A549 (cell line): ENCODE measurements around the gene TRAPPC2B. TPM values are rescaled to one million over a fixed set of nuclear protein-coding genes. Genes with fewer than 3 reads are reported as not detected.

Experiments
- ATAC-seq, 2 experiments: fragments of 200-7000 bp in 1 of 2; fragments of >200 bp in 1 of 2; cut with Nextera tagmentation in 1 of 2; cut with Tn5 transposase in 1 of 2; 3 replicates each; pipeline versions ENCODE4 v1.8.0 to v1.9.1; 2018 to 2020; ENCODE audit warnings: mild to moderate bottlenecking in 1 of 2, moderate library complexity in 1 of 2
- CTCF ChIA-PET: fragments of 300-600 bp; sonication (Branson Sonifier 250); formaldehyde crosslinking; extraction: SDS; loops from one replicate; lab custom pipeline; 2021; ENCODE audit warnings: antibody characterized with exemption, inconsistent platforms; lab: Yijun Ruan, JAX
- POLR2A ChIA-PET: fragments of 350-600 bp; formaldehyde crosslinking; extraction: SDS; loops from one replicate; lab custom pipeline; 2021; ENCODE audit warnings: antibody characterized with exemption, inconsistent platforms; lab: Yijun Ruan, JAX
- DNase-seq, 2 experiments: peaks; one replicate each; pipeline versions ENCODE4 v3.0.0 to v3.0.0-alpha.2; 2011 to 2016; ENCODE audit warnings: low read depth in 1 of 2, low spot score in 1 of 2
- FAIRE-seq: peaks from 2 replicates; lab custom pipeline; 2011; peaks lifted over from hg19 to GRCh38; lab: Jason Lieb, UNC
- H3K27ac ChIP-seq, 2 experiments: fragments of >200 bp; sonication (Bioruptor Twin); formaldehyde crosslinking; 3 replicates each; pipeline ENCODE4 v1.5.1; 2016 to 2017
- H3K4me1 ChIP-seq: fragments of >200 bp; sonication (Bioruptor Twin); formaldehyde crosslinking; 3 replicates; pipeline ENCODE4 v1.6.1; 2016
- H3K4me2 ChIP-seq: fragments of >200 bp; sonication (Bioruptor Twin); formaldehyde crosslinking; 3 replicates; pipeline ENCODE4 v1.6.1; 2016
- H3K4me3 ChIP-seq: fragments of >200 bp; sonication (Bioruptor Twin); formaldehyde crosslinking; 3 replicates; pipeline ENCODE4 v1.5.1; 2016
- H3K9me3 ChIP-seq: fragments of >200 bp; sonication (Bioruptor Twin); formaldehyde crosslinking; 3 replicates; pipeline ENCODE4 v1.6.1; 2016
- BHLHE40 ChIP-seq: IDR thresholded peaks from 2 replicates; pipeline ENCODE4 v1.6.1; 2012; ENCODE audit warnings: low read depth, low read length, inconsistent platforms
- CBX2 ChIP-seq: fragments of 200-600 bp; sonication (generic); IDR thresholded peaks from 2 replicates; pipeline ENCODE4 v1.6.1; 2016; ENCODE audit warnings: low read depth, mild to moderate bottlenecking, borderline replicate concordance
- CBX8 ChIP-seq: fragments of 200-600 bp; sonication (generic); IDR thresholded peaks from 2 replicates; pipeline ENCODE4 v1.6.1; 2016
- CHD4 ChIP-seq: fragments of 200-600 bp; sonication (generic); IDR thresholded peaks from 2 replicates; pipeline ENCODE4 v1.6.1; 2016; ENCODE audit warnings: antibody characterized with exemption, mild to moderate bottlenecking, borderline replicate concordance
- EHMT2 ChIP-seq: fragments of 200-600 bp; sonication (generic); IDR thresholded peaks from 2 replicates; pipeline ENCODE4 v1.6.1; 2016; ENCODE audit warnings: antibody characterized with exemption, low read depth, mild to moderate bottlenecking, moderate library complexity
- EP300 ChIP-seq, 2 experiments: fragments of >200 bp; sonication (Bioruptor Twin); formaldehyde crosslinking; IDR thresholded peaks; 2 replicates in 1 of 2; 3 replicates in 1 of 2; pipeline ENCODE4 v1.6.1; 2016 to 2017
- FOSB ChIP-seq: fragments of 250-450 bp; sonication (Bioruptor Pico); IDR thresholded peaks from 2 replicates; pipeline ENCODE4 v1.5.0; 2020; ENCODE audit warnings: mild to moderate bottlenecking, moderate library complexity
- FOSL2 ChIP-seq, 2 experiments: fragments of 450-650 bp in 1 of 2; fragments of >200 bp in 1 of 2; sonication (Bioruptor Twin) in 1 of 2; formaldehyde crosslinking; IDR thresholded peaks; 2 replicates each; pipeline versions ENCODE4 v1.5.0 to v1.6.1; 2016 to 2020; ENCODE audit warnings: mild to moderate bottlenecking in 1 of 2, moderate library complexity in 1 of 2
- FOXS1 ChIP-seq: fragments of 250-450 bp; sonication (Bioruptor Pico); IDR thresholded peaks from 2 replicates; pipeline ENCODE4 v1.5.0; 2020; ENCODE audit warnings: mild to moderate bottlenecking, moderate library complexity
- HDAC2 ChIP-seq: fragments of 200-600 bp; sonication (generic); IDR thresholded peaks from 2 replicates; pipeline ENCODE4 v1.6.1; 2016
- HEYL ChIP-seq: fragments of 250-450 bp; sonication (Bioruptor Pico); IDR thresholded peaks from 2 replicates; pipeline ENCODE4 v1.8.0; 2021; ENCODE audit warnings: mild to moderate bottlenecking, moderate library complexity
- JUN ChIP-seq, 2 experiments: fragments of >200 bp; sonication (Bioruptor Twin); formaldehyde crosslinking; IDR thresholded peaks; 2 replicates in 1 of 2; 3 replicates in 1 of 2; pipeline ENCODE4 v1.6.1; 2016 to 2017
- JUNB ChIP-seq: fragments of >200 bp; sonication (Bioruptor Twin); formaldehyde crosslinking; IDR thresholded peaks from 2 replicates; pipeline ENCODE4 v1.6.1; 2016
- KDM1A ChIP-seq: fragments of 200-600 bp; sonication (generic); IDR thresholded peaks from 2 replicates; pipeline ENCODE4 v1.6.1; 2016; ENCODE audit warnings: low read depth, mild to moderate bottlenecking
- NFE2L2 ChIP-seq: fragments of 150-350 bp; conservative IDR thresholded peaks from 2 replicates; pipeline ENCODE4 v1.6.1; 2014; ENCODE audit warnings: low read length
- POLR2AphosphoS2 ChIP-seq: conservative IDR thresholded peaks from 2 replicates; pipeline ENCODE4 v1.6.1; 2012; ENCODE audit warnings: low read length, improper control_type of control experiment, inconsistent platforms
- RNF2 ChIP-seq: fragments of 200-600 bp; sonication (generic); IDR thresholded peaks from 2 replicates; pipeline ENCODE4 v1.6.1; 2016; ENCODE audit warnings: low read depth, mild to moderate bottlenecking, antibody characterized with exemption, moderate library complexity, borderline replicate concordance
- SMC3 ChIP-seq: fragments of >200 bp; sonication (Bioruptor Twin); formaldehyde crosslinking; IDR thresholded peaks from 3 replicates; pipeline ENCODE4 v1.6.1; 2018; ENCODE audit warnings: inconsistent platforms
- ZNF302 ChIP-seq: fragments of 250-450 bp; sonication (Bioruptor Pico); IDR thresholded peaks from 2 replicates; pipeline ENCODE4 v1.9.0; 2021; ENCODE audit warnings: inconsistent platforms, mild to moderate bottlenecking, moderate library complexity
- ZSCAN20 ChIP-seq: fragments of 250-450 bp; sonication (Bioruptor Pico); IDR thresholded peaks from 2 replicates; pipeline ENCODE4 v1.8.0; 2022; ENCODE audit warnings: mild to moderate bottlenecking, moderate library complexity
- whole genome bisulfite sequencing: methylation state at CpG from one replicate; pipeline ENCODE4 v1.1.6; 2017; ENCODE audit errors: missing lambda C conversion rate; 5-methylcytosine and 5-hydroxymethylcytosine counted together
- polyA plus RNA-seq, 4 experiments: library from polyadenylated mRNA; depleted of rRNA in 3 of 4; stranded (reverse); fragments of >200 nt; fragmentation: RNase III in 1 of 4; extraction: RNeasy Plus Mini Kit Qiagen cat#74134 plus additional on column Dnase treatment in 1 of 4; gene quantifications; 2 replicates in 3 of 4; 3 replicates in 1 of 4; pipeline ENCODE4 v1.2.3, GENCODE V29; 2011 to 2017
- TF ChIP-seq, protein P1 (sequence below): fragments of 250-450 bp; sonication (Bioruptor Pico); IDR thresholded peaks from 2 replicates; pipeline ENCODE4 v1.5.0; 2020; ENCODE audit warnings: low read depth, mild to moderate bottlenecking, moderate library complexity
- TF ChIP-seq, protein P2 (sequence below): fragments of >200 bp; sonication (Bioruptor Twin); formaldehyde crosslinking; IDR thresholded peaks from 2 replicates; pipeline ENCODE4 v1.6.1; 2016
- TF ChIP-seq, protein P3 (sequence below): IDR thresholded peaks from 2 replicates; pipeline ENCODE4 v1.6.1; 2012; ENCODE audit warnings: low read depth, borderline replicate concordance
- TF ChIP-seq, protein P4 (sequence below): fragments of 200-600 bp; sonication (generic); IDR thresholded peaks from 2 replicates; pipeline ENCODE4 v1.6.1; 2016; ENCODE audit warnings: antibody characterized with exemption, mild to moderate bottlenecking, moderate library complexity

Gene TRAPPC2B
- polyA plus RNA-seq, 2 of the 4 experiments (the other 2 are of a cell fraction): 12.2 to 27.8 TPM

DNA sequence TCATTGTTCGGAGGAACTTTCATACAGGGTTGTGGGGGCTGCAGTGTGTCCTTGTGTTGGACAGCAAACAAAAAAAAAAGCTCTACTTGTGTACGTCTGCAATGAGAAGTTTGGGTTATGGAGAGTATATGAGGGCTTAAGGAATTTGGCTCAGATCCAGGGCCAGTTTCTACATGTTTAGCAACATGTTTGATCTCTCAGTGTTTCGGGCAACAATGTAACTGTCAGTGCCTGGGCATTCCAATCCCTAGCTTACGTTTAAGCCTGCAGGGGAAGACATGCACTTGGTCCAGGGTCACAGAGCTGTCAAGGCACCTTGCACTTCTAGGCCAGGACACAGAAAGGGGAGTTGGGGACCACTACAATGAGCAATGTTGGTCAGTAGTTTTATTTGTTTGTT lies 29.2 kb upstream of the TRAPPC2B start:
- POLR2A ChIA-PET: no interaction called here
- ATAC-seq: no peak
- CTCF ChIA-PET: interaction anchor here (1.2 kb wide), 1 partner anchor 23 kb away, joined by 3 read pairs; no protein-coding TSS in a partner anchor

DNA sequence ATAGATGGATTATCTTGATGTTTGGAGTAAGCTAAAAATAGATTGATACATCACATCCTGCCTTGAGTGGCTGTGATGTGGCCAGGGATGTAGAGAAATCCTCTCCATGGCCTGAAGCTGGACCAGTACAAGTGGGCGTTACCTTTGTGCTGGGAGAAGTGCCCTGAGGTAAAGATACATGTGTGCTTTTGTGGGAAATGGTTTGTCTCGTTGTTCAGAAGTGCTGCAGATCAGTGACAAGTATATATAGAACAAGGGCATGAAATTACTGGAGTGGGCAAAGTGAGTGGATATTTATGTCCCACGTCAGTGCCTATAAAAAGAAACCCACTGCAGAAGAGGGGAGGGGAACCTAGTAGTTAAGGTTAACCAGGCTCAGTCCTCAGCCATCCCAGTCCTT lies 24.5 kb upstream of the TRAPPC2B start:
- ChIA-PET POLR2A (no interaction called here), CTCF (no interaction called here)
- 21% methylated on average over 3 of the region's 3 CpGs for WGBS
- peaks cover 83% of the 10 kb centered on the region for H3K9me3 ChIP-seq
- no peak overlapping the region for H3K4me2 ChIP-seq
- DNase-seq (no peak), FAIRE-seq (no peak), ATAC-seq (no peak)
- no peak overlapping the region for H3K4me3 ChIP-seq
- H3K27ac ChIP-seq: no peak overlapping the region
- TF ChIP-seq, protein P1, sequence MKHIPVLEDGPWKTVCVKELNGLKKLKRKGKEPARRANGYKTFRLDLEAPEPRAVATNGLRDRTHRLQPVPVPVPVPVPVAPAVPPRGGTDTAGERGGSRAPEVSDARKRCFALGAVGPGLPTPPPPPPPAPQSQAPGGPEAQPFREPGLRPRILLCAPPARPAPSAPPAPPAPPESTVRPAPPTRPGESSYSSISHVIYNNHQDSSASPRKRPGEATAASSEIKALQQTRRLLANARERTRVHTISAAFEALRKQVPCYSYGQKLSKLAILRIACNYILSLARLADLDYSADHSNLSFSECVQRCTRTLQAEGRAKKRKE (CRISPR knock-in tag): no peak
- TF ChIP-seq RNF2 (no peak), HDAC2 (no peak), FOSL2 (IDR thresholded peaks at IDR 0.05) (no peak), FOSL2 (CRISPR knock-in tag; IDR thresholded peaks at IDR 0.05) (no peak), NFE2L2 (no peak)
- H3K4me1 ChIP-seq: no peaks in the 10 kb centered on the region

More for the DNA sequence above, 29.2 kb upstream of the TRAPPC2B start:
- FAIRE-seq (no peak), DNase-seq (no peak)
- TF ChIP-seq POLR2AphosphoS2: no peak
- TF ChIP-seq JUNB: no peak
- no peak for TF ChIP-seq CHD4
- no peak for TF ChIP-seq EP300 (IDR thresholded peaks at IDR 0.05)
- no peak for TF ChIP-seq FOXS1 (CRISPR knock-in tag)
- TF ChIP-seq ZNF302 (CRISPR knock-in tag): no peak
- no peak for TF ChIP-seq FOSB
- TF ChIP-seq, protein P2, sequence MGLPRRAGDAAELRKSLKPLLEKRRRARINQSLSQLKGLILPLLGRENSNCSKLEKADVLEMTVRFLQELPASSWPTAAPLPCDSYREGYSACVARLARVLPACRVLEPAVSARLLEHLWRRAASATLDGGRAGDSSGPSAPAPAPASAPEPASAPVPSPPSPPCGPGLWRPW: no peak
- no peak for TF ChIP-seq SMC3
- no peak for TF ChIP-seq KDM1A
- TF ChIP-seq CBX2: no peak
- TF ChIP-seq CBX8: no peak
- no peak for TF ChIP-seq EHMT2
- no peak for TF ChIP-seq ZSCAN20
- TF ChIP-seq HEYL (CRISPR knock-in tag): no peak
- TF ChIP-seq, protein P3, sequence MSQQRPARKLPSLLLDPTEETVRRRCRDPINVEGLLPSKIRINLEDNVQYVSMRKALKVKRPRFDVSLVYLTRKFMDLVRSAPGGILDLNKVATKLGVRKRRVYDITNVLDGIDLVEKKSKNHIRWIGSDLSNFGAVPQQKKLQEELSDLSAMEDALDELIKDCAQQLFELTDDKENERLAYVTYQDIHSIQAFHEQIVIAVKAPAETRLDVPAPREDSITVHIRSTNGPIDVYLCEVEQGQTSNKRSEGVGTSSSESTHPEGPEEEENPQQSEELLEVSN: no peak
- no peak for TF ChIP-seq BHLHE40
- no peak for TF ChIP-seq NFE2L2
- Histone ChIP-seq H3K4me2 (no peak overlapping the region), H3K9me3 (peaks cover 88% of the 10 kb centered on the region), H3K4me1 (no peaks in the 10 kb centered on the region), H3K4me3 (no peak overlapping the region), H3K27ac (no peak overlapping the region)
- WGBS: 80% methylated on average over 4 of the region's 4 CpGs

DNA sequence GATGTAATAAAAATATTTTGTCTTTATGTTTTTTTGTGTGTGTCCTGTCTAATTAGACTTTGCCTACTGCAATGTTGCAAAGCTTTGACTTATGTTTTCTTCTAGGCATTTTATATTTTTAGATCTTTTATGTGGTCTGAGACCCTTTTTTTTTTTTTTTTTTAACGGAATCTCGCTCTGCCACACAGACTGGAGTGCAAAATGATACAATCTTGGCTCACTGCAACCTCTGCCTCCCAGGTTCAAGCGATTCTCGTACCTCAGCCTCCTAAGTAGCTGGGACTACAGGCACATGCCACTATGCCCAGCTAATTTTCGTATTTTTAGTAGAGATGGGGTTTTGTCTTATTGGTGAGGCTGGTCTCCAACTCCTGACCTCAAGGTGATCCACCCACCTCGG lies 20.8 kb upstream of the TRAPPC2B start:
- Histone ChIP-seq H3K4me3 (no peak overlapping the region), H3K27ac (no peak overlapping the region), H3K4me2 (no peak overlapping the region), H3K9me3 (peaks cover 78% of the 10 kb centered on the region), H3K4me1 (no peaks in the 10 kb centered on the region)
- DNase-seq (no peak), ATAC-seq (no peak), FAIRE-seq (no peak)
- WGBS: 3% methylated on average over 6 of the region's 6 CpGs
- ChIA-PET POLR2A (no interaction called here), CTCF (no interaction called here)
- no peak for TF ChIP-seq POLR2AphosphoS2
- TF ChIP-seq JUN (IDR thresholded peaks at IDR 0.05): no peak
- TF ChIP-seq, protein P3: no peak
- TF ChIP-seq ZNF302 (CRISPR knock-in tag): no peak
- TF ChIP-seq, protein P4, sequence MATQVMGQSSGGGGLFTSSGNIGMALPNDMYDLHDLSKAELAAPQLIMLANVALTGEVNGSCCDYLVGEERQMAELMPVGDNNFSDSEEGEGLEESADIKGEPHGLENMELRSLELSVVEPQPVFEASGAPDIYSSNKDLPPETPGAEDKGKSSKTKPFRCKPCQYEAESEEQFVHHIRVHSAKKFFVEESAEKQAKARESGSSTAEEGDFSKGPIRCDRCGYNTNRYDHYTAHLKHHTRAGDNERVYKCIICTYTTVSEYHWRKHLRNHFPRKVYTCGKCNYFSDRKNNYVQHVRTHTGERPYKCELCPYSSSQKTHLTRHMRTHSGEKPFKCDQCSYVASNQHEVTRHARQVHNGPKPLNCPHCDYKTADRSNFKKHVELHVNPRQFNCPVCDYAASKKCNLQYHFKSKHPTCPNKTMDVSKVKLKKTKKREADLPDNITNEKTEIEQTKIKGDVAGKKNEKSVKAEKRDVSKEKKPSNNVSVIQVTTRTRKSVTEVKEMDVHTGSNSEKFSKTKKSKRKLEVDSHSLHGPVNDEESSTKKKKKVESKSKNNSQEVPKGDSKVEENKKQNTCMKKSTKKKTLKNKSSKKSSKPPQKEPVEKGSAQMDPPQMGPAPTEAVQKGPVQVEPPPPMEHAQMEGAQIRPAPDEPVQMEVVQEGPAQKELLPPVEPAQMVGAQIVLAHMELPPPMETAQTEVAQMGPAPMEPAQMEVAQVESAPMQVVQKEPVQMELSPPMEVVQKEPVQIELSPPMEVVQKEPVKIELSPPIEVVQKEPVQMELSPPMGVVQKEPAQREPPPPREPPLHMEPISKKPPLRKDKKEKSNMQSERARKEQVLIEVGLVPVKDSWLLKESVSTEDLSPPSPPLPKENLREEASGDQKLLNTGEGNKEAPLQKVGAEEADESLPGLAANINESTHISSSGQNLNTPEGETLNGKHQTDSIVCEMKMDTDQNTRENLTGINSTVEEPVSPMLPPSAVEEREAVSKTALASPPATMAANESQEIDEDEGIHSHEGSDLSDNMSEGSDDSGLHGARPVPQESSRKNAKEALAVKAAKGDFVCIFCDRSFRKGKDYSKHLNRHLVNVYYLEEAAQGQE: no peak
- no peak for TF ChIP-seq KDM1A
